Superior temporal gyrus (tissue), 1 donor: ENCODE results near the gene HSBP1.

Source experiments
- DNase-seq: peaks from one replicate; pipeline ENCODE4 v3.0.0-alpha.2; 2016; ENCODE audit errors: extremely low spot score

The HSBP1 gene

DNA sequence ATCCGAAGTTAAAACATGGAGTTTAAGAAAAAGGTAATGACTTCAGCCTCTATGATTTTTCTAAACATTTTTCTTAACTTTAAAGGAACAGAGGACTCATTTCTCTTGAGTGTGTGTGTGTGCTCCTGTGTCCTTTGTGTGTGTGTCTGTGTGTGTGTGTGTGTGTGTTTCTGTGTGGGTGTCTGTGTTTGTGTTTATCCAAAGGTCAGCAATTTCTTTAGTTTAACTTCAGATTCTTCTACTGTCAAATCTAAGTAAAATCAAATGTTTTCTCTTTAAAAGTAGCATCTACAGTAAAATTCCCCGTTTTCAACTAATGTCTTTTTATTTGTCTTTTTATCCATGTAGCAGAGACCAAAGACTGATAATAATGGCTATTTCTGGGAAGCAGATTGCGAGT, 31.8 kb downstream of the HSBP1 start:
- DNase-seq, result no peak

DNA sequence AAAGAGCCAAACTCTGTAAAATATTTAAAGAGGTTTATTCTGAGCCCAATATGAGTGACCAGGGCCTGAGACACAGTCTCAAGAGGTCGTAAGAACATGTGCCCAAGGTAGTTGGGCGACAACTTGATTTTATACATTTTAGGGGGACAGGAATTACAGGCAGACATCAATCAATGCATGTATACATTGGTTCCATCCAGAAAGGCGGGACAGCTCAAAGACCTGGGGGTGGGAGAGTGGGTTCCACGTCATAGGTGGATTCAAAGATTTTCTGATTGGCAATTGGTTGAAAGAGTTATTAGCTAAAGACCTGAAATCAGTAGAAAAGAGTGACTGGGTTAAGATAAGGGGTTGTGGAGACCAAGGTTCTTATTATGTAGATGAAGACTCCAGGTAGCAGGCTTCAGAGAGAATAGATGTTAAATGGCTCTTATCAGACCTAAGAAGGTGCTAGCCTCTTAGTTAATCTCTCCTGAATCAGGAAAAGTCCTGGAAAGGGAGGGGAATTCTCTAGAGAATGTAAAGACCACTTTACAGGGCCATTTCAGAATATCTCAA, 32.4 kb downstream of the HSBP1 start:
- DNase-seq, result no peak

DNA sequence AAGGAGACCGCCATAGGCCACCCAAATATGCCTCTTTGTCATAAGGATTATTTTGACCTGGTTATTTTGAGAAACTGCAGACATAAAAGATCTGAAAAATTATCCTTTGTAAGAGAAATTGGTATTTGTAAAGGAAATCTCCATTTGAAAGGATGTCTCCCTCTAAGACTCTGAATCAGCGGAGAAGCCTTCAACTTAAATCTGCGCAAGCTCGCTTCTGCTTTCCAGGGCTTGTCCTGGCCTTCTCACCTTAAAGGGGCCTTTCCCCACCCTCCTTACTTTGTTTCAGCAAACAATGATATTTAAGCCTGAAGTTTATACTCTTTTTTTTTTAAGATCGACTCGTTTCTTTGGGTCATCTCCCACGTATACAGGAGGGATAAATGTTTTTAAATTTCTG, 34.5 kb downstream of the HSBP1 start:
- no peak for DNase-seq

DNA sequence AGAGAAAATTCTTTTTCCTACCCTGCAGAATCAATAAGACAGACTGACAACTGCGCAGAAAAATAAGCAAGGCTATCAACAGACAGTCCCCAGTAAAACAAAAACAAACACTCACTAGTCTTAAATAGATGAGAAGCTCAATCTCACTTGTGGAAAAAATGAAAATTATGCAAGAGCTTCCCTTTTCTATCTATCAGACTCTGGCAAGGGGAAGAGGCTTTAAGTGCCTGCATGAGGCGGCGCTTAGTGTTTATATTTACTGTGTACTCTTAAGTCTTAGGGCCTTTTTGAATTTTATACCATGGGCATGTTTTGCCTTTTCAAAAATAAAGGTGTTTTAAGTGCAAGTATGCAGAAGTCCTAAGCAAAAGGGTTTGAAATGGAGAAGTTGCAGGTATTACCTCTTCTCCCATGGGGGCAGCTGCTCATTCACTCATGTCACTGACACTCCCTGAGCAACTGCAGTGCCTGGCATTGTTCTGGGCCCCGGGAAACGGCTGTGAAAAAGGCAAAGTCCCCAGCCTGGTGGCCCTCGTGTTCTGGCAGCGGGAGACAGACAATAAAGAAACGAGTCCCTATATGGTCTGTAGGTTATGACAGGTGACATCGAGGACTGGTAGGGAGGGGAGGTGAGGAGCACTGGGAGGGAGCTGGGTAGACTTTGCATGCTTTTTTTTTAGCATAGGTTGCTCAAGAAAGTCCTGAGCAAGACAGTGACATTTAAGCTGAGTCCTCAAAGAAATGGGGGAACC, 35.2 kb downstream of the HSBP1 start:
- no peak for DNase-seq

DNA sequence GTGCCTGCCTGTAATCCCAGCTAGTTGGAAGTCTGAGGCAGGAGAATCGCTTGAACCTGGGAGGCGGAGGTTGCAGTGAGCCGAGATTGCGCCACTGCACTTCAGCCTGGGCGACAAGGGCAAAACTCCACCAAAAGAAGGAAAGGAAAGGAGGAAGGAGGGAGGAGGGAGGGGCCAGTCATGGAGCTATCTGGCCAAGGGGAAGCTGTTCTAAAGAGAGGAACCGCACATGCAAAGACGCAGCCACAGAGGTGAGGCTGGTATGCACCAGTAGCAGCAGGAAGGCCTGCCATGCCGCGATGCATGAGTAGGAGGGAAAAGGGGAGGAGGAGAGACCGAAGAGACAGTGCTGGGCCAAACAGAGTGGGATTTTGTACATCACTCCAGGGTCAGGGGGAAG, 35.9 kb downstream of the HSBP1 start:
- no peak for DNase-seq

DNA sequence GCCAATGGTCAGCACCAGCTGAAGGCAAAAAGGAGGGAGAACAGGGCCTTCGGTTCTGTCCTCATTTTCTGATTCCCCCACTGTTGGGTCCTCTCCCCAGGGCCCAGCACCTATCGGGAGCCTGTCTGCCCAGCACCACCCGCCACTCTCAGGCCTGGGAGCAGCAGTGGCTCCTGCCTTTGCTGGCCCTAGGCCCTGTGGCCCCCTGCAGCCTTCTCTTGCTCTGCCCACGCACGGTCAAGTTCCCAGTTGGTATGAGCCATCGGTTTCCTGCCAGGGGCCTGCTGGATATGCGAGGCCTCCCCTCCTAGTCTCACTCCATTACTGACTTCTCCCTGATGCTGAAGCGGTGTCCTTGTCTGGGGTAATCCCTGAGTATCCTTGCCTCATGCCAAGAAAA, 37.5 kb downstream of the HSBP1 start:
- no peak for DNase-seq

DNA sequence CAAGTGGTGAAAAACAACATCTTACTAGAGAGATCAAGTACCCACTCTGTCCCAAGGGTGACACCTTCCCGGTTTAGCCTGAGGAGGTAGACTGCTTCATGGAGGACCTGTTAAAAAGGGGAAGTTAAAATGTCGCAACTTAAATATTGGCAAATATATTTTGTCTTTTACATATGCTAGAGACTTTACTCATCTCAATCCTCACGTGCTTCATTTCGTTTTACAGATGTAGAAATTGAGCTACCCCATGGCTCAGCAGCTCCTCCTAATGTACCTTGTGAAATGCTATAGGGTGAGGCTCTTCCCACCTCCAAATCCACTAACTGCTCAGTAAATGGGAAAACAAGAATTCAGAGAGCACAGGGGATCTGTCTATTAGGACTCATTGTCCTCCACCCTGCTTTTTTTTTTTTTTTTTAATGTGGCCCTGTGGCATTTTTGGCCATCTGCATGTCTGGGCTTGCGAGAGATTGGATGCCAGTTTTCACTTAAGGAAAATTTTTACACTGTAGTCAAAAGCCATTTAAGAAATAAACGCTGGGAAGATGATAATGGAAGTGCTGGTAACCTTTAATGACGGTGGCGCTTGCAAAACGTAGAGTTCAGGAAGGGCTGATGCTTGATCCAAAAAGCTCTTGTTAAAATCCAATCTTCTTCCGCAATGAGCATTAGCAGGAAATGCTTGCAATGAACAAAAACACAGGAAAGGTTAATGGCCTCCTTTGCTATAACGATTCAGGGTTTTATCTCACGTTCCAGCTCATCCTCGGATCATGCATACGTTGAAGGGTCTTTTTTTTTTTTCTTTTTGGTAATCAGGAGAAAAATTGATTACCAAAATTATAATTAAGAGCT, 39.8 kb downstream of the HSBP1 start:
- DNase-seq, result no peak

DNA sequence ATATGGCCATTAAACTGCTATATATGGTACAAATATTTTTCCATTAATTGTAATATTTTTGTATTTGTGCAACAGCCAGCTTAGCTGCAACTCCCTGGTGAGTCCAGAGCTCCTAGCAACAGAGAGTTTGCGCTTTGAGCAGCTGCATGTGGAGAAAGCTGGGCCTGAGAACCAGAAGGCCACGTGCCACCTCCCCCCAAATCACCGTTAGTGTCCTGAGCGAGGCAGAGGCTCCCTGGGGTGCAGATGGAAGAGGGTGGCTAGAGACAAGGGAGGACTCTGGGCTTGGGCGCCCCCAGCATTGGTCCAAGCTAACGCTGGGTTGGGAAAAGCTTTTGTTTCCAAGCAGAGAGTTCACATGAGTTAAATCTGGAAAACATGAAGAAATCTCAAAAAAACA, 41.6 kb downstream of the HSBP1 start:
- DNase-seq, result no peak

DNA sequence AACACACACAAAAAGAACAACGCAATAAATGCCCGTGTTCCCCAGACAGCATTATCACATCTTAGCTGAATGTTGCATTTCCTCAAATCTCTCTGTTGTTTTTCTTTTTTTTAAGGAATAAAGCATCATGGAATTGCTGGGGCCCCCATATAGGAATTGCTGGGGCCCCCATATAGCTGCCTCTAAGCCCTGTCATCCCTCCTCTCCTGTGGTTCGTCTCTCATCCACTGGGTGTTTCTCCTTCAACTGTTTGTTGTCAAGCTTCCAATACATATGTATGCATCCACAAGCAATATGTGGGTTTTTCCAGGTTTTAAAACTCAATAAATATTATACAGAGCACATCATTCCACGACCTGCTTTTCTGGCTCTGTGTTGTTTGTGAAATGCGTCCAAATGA, 43.2 kb downstream of the HSBP1 start:
- DNase-seq, result no peak

DNA sequence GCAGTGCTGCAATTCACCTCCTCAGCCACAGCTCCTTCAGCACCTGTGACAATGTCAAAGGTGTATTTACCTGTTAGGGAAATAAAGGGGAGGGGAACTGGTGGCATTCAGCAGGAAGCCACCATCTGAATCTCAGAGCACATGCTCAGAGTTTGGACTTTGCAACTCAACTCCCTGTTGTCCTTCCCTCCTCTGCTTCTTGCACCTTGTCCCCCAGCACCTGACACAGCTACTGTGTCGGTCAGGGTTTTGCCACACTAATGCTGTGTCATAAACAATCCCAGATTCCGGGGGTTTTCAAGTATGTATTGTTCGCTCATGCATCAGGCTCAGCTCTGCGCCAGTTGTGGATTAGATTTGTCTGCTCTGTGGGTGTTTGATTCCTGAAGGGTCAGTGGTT, 43.7 kb downstream of the HSBP1 start:
- no peak for DNase-seq

DNA sequence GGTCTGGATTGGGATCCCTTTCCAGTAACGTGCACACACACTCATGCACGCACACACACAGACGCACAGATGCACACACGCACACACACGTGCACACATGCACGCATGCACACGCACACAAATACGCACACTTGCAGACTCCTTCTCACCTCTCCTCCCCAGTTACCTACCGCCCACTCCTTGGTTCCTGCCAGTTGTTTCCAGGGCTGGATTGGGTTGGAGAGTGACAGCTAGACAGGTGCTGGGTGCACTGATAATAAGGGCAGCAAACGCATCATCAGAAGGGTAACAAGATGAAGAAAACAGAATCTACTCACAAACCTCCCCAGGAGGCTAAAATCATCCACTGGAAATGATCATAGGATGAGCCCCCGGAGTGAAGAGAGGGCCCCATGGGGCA, 45.0 kb downstream of the HSBP1 start:
- no peak for DNase-seq

DNA sequence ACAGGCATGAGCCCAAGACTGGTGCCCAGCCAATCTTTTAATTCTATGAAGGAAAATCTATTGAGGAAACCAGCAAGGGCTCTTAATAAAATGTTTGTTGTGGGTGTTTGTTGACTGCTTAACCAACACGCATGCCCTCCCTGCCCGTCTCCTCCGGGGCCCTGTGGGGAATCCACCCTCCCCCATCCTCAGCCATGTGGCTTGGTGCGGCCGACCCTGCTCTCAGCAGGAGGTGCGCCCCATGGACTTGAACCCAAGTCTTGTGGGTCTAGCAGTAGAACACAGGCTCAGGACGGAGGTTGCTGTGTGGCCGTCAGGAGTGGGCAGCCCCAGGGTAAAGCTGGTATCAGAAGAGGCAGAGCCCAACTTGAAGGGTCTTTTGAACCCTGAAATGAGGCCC, 46.1 kb downstream of the HSBP1 start:
- DNase-seq, result no peak

DNA sequence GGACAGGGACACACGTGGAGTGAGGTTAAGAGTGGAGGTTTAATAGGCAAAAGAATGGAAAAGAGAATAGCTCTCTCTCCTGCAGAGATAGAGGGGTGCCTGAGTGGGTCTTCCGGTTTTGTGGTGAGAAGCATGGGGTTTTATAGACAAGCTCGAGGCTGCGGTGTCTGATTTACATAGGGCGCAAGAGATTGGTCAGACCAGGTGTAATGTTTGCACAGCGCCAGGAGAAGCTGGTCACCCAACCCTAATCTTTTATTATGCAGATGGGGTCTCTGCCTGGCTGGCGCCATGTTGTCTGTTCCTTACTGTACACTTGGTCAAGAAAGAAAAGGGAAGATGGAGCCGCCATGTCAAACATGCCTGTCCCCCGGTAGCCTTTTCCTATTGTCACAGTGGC, 46.6 kb downstream of the HSBP1 start:
- DNase-seq, result no peak

DNA sequence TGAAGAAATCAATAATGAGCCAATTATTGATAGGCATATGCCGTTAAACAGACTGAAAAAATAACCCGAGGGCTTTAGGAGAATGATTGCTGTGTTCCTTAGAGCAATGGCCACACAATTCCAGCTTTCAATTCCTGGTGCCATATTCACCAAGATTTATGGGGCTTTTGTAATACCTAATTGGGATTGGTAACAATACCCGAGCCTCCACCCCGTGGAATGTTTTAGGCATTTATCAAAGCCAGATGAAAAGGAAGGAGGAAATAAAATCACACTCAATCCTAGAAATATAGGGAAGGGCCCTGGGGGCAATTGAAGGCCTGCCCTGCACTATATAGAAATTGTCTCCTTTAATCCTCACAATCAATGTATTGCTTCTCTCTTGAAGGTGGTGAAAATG, 49.0 kb downstream of the HSBP1 start:
- DNase-seq, result no peak

DNA sequence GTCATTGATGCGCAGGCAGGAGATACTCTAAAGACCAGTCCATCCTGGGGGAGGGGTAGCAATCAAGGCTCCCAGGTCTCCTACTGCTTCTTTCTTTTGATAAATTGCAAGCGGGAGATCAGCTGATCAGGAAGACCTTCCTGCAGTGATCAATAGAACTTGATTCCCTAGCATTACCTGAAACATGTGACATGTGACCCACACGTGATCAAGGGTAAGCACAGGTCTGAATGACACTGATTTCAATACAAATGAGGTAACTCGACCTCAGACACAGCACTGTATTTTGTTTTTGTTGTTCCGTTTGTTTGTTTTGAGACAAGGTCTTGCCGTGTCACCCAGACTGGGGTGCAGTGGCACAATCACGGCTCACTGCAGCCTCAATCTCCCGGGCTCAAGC, 51.5 kb downstream of the HSBP1 start:
- no peak for DNase-seq

DNA sequence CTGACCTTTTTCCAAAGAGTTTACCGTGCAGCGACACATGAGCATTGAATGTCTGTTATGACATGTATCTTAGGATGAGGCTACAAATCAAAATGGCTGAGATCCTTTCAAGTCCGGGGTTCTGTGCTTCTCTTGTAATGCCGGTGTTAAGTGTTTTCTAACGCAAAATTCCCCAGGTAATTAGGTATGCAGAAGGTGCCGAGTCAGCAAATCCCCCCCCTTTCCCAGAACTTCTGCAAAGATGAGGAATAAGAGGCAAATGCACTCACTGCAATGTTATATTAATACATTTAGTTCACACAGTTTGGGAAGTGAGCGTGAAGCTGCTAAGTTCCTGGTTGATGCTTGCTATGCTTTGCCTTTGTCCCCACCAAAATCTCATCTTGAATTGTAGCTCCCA, 54.9 kb downstream of the HSBP1 start:
- no peak for DNase-seq

DNA sequence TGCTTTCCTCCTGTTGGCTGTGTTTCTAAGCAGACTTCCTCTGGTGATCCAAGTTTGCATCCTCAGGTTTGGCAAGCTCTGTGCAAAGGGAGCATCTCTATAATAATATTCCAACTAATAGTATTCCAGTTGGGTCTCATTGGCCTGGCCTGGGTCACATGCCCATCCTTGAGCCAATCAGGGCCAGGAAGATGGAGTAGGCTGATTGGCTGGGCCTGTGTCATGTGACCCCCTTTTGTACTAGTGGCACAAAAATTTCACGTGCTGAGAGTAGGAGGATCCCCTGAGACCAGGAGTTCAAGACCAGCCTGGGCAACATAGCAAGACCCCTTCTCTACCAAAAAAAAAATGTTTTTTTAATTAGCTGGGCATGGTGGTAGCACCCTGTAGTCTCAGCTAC, 55.9 kb downstream of the HSBP1 start:
- DNase-seq, result no peak
